Caki2 (cell line): ENCODE data around the gene FAM163A. TPM values are rescaled to one million over a fixed set of nuclear protein-coding genes. Genes with fewer than 3 reads are reported as not detected.
"Not testable (repeated sequence)": the region's sequence is repeated elsewhere in the genome, so short reads cannot be mapped to it uniquely, and the experiment has no call there.

Source experiments
- DNase-seq: peaks from one replicate; pipeline ENCODE4 v3.0.0-alpha.2; 2015; ENCODE audit warnings: low read depth
- in situ Hi-C: cut with HindIII; loops from 2 replicates; pipeline ENCODE4 v1.10.0; 2016; ENCODE audit warnings: low sequenced_read_pairs, low pct_unique_long_range_greater_than_20kb, mixed read lengths
- total RNA-seq: library from RNA; depleted of rRNA; stranded (reverse); fragments of >200 nt; shearing (Covaris generic); gene quantifications from 2 replicates; pipeline ENCODE4 v1.2.3, GENCODE V29; 2014; ENCODE audit warnings: low replicate concordance

Gene FAM163A
- total RNA-seq, 1 experiment from 2014 or later = not detected

DNA sequence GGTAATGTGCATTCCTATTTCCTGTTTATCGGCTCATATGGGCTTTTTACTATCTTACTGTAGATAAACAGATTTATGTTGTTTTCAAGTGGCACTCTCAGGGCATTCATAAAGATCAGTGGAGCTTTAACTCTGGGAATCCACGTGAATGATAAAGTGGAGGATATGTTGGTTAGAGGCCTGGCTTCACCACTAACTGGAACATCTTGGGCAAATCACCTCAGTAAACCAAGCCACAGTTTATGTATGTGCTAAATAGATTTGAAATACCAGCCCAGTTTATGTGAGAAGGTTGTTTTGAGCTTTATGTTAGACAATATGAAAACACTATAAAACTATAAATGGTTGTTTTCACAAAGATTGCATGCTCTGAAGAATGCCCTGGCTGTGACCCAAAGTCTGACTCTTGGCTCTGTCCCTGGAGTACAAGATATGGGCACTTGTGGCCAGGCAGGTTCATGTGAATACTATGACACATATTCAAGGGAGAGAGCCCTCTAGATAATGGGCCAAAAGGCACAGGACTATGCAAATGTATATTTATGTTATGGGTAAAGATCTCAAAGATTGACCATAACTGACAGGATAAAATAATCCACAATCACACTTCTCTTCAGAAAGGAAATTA lies 36.7 kb downstream of the FAM163A start:
- in situ Hi-C loops = no loop called here
- no peak for DNase-seq

DNA sequence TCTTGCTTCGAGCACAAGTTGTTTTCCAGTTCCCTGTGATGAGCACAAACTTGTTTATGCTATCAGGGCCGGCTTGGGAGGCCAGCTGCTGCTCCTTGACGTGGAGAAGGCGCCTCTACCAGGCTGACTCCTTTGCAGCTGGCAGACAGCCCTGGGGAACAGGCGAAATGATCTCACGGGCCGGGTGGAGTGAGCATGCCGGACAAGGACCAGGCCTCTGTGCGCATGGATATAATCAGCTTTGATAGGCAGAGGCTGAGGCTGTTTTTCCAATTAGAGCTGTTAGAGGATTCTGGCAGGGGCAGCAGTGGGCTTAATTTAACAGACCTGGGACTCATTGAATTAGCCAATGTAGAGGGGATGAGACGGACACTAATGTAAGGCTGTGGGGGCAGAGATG lies 38.9 kb downstream of the FAM163A start:
- no peak for DNase-seq
- in situ Hi-C loops = no loop called here

DNA sequence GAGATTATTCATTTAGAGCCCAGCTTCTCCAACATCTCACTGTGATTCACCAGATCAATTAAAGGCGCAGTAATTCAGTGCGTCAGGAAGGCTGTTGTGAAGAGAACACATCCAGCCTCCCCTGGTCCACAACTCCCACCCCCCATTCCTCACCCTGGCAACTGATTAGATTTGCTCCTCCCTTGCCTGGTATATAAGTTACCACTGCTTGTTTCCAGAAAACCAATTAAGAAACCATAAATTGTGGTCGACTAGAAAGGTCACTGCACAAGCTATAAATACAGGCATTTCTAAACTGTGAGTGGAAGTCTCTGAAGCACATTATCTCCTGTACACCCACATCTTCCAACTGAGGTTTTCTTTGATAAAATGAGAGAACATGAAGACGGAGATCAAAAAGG lies 41.9 kb downstream of the FAM163A start:
- no peak for DNase-seq
- in situ Hi-C loops = no loop called here

DNA sequence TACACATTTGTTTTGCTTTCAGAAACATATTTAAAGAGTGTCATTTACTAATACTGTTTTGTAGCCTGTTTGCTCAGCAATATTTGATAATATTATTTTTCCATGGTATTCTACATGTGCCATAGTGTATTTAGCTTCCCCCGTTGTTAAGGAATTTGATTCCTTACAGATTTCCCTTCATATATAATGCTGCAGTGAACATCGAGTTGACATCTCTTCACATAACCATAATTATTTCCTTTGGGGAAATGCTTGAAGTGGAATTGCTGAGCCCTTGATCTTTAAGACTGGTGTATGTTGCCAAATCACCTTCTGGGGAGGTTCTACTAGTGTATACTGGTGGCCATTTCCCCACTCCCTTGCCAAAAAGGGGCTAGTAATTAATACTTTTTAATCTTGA lies 42.6 kb downstream of the FAM163A start:
- DNase-seq = no peak
- in situ Hi-C loops = no loop called here

DNA sequence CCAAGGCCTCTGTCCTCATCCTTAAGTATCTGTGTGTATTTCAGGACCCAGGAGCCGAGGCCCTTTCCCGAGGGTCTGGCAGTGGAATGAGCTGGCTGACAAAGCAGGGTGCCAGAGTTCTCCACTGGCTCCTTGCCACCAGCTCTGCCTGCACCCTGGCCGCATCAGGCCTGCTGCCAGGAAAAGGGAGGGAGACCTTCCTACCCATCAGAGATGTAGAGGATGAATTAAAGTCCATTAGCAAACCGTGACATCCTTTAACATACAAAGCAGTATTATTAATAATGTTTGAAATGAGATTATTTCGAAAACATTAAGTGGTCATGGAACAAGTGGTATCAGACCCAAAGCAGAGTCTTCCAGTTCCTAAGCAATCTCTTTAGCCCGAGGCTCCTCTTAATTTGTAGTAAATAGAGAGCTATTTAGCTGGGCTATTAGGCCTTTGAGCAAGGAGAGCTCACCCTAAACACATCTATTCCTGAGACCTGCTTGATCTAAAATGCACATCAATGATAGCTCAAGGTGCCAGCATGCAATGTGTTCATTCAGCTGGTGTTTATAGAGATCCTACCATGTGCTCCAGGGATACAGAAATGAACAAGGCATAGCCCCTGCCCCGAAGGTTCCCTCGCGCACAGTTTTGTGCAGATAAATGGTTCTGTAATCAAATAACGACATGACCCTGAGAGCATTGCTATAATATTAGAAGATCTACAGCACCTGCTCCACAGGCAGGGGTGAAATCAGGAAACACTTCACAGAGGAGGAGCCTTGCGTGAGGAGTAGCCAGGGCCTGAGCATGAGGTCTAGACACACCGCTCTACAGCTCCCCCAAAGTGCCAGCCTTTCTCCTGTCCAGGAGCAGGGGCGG lies 44.0 kb downstream of the FAM163A start:
- in situ Hi-C loops = no loop called here
- DNase-seq = no peak

DNA sequence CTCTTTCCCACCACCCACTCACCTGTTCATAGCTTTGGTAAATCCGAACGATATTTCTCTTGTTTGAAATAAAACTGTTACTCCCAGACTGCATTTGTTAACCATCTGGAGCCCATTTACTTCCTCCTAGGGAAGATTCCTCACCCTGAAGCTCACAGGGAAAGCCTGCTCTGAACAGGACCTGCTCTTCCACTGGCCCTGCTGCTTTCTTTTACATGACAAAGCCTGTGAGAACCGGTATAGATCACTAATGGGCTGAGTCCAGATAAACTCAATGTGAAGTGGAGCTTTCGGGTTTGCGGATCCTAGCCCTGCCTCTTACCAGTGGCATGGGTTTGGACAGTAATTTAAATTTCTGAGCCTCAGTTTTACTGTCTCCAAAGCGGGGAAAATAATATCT lies 45.2 kb downstream of the FAM163A start:
- in situ Hi-C loops = no loop called here
- no peak for DNase-seq

DNA sequence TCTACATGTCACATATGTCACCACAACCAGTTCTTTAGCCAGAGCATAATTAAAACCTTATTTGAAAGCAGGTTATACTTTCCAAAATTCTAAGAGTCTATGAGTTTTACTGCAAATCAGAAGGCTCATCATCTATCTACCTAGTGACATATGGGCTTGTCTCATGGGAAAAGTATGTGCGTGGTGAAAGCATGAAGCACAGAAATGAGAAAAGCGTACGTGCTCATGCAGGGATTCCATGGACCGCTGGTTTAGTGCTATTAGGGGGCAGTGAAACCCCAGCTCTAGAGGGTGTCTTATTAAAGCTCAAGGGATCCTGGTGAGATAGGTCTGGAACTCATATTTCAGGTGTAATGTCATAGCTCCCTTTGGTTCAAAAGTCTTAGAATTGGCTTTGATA lies 50.2 kb downstream of the FAM163A start:
- in situ Hi-C loops = no loop called here
- no peak for DNase-seq

DNA sequence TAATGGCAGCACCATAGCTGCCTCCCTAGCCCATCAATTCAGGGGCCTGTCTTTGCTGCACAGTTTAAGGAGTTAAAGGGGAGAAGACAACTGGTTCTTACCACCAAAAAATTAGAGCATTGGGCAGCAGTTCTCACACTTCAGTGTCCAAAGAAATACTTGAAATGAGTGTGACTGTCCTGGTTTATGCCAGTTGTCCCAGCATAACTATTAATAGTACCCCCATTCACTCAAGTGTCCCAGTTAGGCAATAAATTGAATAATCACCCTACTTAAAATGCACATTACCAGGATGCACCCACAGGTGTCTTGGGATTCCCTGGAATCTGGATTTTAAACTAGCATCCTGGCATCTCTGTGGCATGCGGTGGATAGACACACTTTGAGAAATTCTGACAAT lies 51.1 kb downstream of the FAM163A start:
- DNase-seq = no peak
- in situ Hi-C loops = no loop called here

DNA sequence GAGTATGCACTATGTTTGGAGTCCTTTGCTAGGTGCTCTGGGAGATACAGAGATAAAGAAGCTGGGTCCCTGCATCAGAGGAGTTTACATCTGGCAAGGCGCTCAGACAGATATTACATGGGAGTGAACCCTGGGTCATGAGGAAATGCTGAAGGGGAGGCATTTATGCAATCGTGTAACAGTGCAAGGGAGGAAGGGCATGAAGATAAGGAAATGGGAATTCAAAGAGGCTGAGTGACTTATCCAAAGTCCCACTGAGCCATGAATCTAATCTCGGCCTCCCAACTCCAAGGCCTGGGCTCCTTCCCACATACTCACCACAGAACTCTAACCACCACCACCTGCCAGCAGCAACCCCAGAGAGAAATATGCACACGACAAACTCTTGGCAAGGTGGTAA lies 51.6 kb downstream of the FAM163A start:
- no peak for DNase-seq
- in situ Hi-C loops = no loop called here

DNA sequence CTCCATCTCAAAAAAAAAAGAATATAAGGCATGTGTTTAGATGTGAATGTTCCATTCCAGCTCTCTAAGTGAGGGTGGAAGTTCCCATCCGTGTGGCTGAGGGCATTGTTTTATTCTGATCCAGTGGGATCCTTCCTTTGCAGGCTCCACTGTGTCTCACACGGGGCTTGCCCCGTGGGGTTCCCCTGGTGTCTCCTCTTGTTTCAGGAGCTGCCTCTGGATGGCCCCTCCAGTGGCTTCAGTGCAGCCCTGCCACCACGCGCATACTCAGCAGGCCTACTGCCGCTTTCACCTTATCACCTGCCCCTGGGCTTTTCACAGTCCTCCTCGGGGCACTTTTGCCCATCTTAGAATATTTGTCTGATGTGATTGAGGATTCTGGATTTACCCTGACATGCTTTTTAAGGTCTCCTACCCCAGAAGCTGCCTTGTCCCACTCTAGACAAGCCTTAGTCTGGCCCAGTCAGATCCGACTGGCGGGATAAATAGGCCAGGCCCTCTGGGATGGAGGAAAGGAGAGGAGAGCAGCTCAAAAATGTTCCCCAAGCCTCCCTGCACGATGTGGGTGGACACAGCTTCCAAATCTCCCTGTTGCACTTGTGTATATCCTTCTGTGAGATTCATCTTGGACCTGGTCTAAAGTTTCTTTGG lies 55.2 kb downstream of the FAM163A start:
- DNase-seq = no peak
- in situ Hi-C loops = no loop called here

DNA sequence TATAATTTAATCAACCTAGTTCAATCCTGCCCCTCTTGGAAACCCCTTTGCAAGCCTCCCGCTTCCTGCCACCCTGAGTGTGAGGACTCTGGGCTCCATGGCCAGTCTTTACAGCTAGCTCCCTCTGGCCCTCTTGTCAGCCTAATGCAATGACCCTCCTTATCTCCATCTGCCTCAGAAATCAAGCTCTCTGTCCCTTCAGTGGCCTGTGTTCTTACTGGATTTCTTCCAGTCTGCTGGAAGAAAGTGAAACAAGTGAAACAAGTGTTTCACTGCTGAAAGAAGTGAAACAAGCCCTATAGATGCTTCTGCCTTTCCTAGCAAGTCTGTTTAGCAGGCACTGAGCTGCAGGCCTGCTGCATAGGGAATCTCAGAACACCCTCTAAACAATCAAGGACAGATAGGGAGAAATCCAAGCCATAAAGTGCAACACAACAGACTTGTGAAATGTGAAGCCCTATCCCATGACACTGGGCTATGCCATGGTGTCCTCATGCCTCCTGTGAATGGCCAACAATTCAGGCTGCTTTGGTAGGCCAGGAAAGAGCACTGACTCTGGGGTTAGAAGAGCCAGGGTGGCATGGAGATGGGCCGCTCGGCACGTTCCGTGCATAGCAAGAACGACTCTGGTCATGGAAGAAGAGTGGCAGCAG lies 55.9 kb downstream of the FAM163A start:
- in situ Hi-C loops = no loop called here
- no peak for DNase-seq

DNA sequence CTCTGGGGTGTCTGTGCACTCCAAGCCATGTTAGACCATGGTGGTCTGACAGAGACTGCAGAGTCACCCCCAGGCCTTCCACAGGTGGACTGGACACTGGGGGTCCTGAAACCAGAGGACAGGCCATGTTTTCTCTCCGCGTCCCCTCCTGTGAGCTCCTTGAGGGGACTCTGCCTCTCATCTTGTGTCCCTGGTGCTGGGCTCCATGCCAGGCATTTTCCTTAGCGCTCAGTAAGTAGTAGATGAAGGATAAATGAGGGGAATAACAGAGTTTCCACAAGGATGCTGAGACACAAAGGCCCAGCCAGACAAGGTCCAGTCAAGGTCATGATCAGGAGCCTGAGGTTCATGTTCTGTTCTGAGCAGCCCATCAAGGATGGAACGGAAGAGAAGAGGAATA lies 57.4 kb downstream of the FAM163A start:
- no peak for DNase-seq
- in situ Hi-C loops = no loop called here

DNA sequence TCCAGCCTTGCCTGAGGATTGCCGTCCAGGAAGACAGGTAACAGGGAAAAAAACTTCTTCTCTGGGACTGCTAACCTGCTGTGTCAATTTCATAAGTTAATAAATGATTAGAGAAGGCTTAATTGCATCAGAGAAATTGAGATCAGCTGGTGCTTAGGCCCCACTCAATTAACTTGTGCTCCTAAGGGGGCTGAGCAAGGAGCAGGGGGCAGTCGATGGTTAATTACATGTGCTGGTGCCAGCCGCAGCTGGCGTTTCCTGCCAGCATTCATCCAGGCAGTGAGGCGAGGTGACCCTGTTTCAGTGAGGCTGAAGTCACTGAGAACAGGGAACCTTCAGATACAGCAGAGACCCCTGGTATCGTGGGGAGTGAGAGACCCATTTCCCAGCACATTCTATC lies 60.0 kb downstream of the FAM163A start:
- in situ Hi-C loops = no loop called here
- no peak for DNase-seq

DNA sequence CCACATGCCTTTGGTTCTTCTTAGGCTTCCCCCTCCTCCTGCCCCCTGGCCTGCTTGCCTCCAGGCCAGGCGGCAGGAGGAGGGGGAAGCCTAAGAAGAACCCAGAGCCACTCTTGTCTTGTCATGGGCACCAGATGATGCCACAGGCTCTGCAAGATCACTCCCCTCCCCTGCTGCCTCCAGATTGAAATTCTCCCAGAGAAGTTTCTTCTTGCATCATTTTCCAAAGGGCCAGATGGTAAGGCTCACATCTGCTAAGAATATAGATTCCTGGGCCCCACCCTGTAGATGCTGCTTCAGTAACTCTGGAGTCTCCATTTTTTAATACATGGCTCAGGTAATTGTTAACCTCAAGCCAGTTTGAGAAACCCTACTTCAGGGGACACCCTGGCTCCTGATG lies 60.8 kb downstream of the FAM163A start:
- no peak for DNase-seq
- in situ Hi-C loops = no loop called here

DNA sequence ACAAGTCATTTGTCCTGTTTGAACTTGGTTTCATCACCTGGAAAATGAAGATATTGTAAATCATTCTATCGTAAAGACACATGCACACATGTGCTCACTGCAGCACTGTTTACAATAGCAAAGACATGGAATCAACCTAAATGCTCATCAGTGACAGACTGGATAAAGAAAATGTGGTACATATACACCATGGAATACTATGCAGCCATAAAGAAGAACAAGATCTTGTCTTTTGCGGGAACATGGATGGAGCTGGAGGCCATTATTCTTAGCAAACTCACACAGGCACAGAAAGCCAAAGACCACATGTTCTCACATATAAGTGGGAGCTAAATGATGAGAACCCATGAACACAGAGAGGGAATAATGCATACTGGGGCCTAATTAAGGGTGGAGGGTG lies 61.3 kb downstream of the FAM163A start:
- DNase-seq, in situ Hi-C loops: not testable (repeated sequence)

DNA sequence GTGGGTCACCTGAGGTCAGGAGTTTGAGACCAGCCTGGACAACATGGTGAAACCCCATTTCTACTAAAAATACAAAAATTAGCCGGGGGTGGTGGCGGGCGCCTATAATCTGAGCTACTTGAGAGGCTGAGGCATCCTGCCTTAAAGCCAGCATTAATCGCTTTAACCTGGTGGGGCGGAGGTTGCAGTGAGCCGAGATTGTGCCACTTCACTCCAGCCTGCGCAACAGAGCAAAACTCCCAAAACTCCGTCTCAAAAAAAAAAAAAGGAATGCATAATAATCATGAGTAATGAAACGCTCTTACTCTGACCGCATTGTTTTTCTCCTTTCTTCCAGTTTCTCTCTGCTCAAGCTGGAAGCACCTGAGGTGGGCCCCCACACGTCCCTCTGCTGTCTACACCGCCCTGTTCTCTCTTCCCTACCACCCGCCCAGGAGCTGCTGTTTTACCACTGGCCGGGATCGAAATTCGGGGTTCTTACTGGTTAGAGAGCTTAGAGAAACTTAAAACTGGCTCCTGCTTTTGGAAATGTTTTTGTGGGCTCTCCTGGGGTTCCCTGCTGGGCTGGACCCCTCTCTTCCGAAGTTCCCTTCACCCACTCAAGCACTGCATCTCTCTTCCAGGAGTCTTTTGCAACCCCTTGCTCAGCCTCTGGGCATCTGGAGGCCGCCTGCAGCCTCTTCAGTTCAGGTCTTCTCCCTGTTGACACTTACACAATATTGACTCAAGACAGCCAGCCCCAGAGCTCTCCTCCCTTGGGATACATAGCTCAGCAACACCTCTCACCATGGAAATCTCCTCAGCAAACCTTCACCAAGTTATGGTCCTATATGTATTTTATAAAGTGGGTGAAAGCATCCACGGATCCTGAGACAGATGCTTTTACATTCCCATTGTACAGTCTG lies 62.5 kb downstream of the FAM163A start:
- in situ Hi-C loops = no loop called here
- no peak for DNase-seq

DNA sequence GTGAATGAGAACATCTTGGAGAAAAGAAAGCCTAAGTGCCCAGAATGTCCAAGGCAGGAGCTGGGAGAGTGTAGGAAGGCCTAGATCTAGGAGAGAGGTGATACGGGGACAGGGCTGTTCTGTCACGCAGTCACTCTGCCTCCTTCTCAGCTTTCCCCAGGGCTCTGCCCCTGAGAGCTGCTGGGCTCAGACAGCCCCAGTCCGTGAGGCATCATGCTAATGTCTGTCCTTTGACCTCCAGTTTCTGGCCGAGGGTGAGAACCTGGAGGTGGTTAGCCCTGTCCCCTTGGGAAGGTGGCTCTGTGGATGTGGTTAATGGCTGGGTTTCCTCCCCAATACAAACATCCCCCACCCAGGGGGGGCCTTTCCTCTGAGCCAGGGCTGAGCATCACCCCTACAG lies 63.2 kb downstream of the FAM163A start:
- in situ Hi-C loops = no loop called here
- DNase-seq = no peak

DNA sequence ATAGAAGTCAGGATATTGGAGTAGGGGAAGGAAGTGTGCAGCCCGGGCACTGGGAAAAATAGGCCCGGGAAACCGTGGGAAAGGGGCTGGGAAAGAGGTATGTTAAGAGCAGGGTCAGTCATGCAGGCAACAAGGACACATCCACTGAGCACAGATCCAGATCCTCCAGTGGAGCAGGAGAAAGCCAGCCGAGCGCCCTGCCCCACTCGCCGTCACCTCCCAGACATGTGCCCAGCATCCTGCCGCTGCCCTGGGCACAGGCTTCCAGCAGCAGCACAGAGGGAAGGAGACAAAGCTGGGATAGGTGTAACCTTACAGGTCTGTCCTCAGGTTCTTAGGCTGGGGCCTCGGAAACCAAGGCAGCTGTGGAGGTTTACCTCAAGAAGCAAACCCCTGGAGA lies 64.2 kb downstream of the FAM163A start:
- DNase-seq = no peak
- in situ Hi-C loops = no loop called here
